Measurements from ENCODE around the gene ASMTL.
"Not testable (repeated sequence)": the region's sequence is repeated elsewhere in the genome, so short reads cannot be mapped to it uniquely, and the experiment has no call there.

Gene ASMTL

DNA sequence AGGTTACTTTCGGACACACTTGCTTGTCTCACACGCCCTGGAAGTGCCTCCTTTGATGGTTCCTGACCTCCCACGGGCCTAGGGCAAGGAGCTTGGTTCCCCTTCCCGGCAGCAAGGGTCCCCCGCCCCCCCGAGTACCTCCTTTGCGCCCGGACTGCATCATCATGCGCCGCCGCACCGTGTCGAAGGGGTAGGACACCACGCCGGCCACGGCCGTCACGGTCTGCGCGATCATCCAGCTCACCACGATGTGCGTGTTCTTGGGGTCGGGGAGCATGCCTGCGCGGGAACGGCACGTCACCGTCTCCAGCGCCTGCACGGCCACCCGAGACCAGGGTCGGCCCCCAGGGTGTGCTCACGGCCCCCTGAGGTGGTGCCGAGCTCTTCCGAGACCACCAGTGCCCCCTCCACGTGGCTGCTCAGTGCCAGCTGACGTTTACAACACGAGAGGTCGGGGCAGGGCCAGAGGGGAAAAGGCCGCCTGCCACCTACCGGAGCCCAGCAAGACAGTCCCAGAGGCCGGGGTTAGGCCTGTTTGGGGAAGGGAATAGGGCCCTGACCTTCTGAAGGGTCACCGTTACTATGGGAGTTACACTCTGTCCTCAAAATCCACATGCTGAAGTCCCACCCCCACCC lies 65.5 kb downstream of the ASMTL start:
- DNase-seq (ENCODE audit: low spot score) = no peak

DNA sequence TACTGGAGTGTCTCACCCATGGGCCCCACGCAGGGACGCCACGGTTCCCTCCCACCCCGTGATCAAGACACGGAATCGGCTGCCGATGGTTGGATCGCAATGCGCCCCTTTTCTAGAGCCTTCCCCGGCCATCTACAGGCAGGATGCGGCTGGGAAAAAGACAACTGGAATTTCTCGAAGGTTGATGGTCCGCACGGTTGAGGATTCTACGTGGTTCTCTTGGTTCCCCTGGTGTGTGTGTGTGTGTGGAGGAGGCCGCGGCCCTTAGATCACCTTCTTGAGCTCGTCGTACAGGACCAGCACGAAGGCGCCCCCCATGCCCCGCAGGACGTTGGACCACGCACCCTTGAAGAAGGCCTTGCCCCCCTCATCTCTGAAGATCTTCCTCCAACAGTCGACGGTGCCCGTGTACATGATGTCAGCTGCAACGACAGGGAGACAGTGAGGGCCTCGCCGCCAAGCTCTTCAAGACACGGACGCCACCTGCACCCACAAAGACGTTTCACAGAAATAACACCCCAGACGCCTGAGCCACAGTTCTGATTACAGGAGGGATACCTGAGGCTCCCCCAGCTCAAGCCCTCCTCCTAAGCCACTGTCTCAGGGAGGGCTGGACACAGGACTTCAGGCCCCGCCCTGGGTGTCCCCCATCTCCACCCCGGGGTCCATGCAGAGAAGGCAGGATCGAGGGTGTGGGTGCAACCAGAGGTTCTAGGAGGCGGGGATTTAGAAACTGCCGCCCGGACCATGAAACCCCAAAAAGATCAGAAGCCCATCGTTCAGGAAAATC lies 66.2 kb downstream of the ASMTL start:
- DNase-seq (ENCODE audit: low spot score) = no peak

DNA sequence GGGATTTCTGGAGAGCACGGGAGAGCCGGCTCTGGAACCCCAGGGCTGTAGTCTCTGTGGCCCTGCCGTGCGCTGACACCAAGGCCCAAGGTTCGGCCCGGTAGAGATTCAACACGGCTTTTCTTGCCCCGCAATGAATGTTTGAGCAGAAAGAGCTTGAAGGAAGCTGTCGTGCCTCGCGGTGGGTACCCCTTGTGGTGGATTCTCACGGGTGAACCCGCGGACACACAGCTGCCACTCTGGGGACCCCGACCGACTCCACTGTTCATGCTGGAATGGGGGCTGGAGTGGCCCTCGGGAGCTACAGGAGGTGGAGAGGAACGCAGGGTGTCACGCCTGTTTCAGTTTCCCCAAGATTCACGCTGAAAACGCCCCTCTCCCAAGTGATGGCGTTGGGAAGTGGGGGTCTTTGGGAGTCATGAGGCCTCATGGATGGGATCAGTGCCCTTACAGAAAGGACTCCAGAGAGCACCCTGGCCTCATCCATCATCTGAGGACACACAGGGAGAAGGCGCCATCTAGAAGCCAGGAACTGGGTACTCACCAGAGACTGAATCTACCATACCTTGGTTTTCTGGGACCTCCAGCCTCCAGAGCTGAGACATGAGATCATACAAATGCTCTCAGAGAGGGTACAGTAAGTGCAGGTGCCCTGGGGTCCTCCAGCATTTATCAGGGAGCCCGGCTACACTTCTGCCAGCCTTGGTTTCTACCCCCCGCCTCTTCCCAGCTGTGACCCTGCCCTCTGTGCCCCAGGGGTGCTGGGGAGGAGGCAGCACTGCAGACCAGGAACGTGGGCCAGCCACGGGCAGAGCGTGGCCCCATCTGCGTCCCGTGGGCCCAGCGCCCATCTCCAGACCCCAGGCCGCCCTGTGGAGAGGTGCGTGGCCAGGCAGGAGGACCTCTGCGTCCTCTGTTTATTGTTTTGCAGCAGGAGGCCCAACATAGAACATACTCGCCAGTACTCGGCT lies 67.2 kb downstream of the ASMTL start:
- no peak for DNase-seq (ENCODE audit: low spot score)

DNA sequence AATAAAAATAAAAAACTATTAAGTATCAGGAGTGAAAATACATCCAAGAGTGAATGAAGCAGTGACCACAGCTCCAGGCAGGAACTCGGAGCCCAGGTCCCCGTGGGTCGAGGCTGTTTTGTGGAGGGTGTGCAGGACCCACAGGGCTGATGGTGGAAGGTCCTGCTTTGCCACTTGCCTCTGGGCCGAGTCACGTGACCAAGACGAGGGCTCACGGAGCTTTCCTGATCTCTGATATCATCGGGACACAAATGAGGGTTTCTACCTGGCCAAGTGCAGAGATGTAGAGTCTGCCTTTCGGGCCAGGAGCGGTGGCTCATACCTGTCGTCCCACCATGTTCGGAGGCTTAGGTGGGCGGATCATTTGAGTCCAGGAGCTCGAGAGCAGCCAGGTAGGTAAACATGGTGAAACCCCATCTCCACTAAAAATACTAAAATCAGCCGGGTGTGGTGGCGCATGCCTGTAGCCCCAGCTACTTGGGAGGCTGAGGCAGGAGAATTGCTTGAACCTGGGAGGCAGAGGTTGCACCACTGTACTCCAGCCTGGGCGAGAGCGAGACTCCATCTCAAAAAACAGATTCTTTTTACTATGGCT lies 68.0 kb downstream of the ASMTL start:
- DNase-seq (ENCODE audit: low spot score) = no peak

DNA sequence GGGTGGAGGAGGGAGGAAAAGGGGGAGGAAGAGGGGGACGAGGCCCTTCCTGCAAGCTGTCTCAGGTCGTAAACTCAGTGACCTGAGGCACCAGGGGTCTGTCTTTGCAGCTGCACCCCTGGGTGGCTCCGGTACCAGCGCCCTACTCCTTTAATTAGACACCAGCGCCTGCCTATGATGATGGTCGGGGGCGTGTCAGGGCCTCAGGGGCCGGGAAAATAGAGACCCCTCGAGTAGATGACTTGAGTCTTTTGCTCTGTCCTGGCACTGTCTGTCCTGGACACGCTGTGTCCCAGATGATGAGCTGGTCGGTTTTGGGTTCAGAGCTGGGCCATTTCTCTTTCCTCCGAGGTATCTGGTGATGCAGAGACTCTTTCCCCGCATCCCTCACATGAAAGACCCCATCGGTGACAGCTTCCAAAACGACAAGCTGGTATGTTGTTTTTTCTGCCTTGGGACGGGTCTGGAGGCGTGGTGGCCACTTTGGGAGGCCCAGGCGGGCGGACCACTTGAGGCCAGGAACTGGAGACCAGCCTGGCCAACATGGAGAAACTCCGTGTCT lies 72.0 kb downstream of the ASMTL start:
- no peak for DNase-seq (ENCODE audit: low spot score)

DNA sequence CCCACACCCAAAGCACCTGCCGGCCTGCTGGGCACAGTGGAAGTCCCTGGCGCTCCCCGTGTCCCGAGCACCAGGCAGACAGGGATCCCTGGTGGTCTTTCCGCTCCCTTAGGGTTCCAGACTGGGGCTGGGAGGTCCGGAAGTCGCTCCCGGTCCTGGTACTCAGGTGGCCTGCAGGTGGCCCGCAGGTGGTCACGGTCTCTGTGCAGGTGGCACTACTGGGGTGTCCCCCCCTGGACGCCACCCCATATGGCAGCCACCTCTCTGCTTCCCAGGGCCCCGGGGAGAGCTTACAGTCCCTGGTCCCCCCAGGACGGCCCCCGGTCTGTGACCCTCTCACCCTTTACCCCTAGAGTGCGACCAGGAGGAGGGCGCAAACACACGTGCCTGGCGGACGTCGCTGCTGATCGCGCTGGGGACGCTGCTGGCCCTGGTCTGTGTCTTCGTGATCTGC lies 74.4 kb downstream of the ASMTL start:
- no peak for DNase-seq (ENCODE audit: low spot score)

DNA sequence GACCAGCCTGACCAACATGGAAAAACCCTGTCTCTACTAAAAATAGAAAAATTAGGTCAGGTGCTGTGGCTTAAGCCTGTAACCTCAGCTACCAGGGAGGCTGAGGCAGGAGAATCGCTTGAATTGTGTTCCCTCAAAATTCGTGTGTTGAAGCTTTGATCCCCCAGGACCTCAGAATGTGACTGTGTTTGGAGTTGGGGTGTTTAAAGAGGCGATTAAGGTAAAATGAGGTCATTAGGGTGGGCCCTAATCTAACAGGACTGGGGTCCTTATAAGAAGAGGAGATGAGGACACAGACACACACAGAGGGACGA lies 84.4 kb downstream of the ASMTL start:
- DNase-seq (ENCODE audit: low spot score) = no peak

DNA sequence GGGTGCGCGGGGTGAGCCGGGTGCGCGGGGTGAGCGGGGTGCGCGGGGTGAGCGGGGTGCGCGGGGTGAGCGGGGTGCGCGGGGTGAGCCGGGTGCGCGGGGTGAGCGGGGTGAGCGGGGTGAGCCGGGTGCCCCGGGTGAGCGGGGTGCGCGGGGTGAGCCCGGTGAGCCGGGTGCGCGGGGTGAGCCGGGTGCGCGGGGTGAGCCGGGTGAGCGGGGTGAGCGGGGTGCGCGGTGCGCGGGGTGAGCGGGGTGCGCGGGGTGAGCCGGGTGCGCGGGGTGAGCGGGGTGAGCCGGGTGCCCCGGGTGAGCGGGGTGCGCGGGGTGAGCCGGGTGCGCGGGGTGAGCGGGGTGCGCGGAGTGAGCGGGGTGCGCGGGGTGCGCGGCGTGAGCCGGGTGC lies 86.3 kb downstream of the ASMTL start:
- not testable (repeated sequence) for DNase-seq (ENCODE audit: low spot score)

DNA sequence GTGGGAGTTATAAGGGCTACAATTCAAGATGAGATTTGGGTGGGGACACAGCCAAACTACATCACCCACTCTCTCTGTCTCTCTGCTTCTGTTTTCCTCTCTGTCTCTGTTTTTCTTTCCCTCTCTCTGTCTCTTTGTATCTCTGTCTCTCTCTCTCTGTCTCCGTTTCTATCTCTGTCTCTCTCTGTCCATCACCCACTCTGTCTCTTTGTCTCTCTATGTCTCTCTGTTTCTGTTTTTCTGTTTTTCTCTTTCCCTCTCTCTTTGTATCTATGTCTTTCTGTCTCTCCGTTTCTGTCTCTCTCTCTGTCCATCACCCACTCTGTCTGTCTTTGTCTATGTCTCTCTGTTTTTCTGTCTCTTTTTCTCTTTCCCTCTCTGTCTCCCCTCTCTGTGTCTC lies 90.8 kb downstream of the ASMTL start:
- no peak for DNase-seq (ENCODE audit: low spot score)

DNA sequence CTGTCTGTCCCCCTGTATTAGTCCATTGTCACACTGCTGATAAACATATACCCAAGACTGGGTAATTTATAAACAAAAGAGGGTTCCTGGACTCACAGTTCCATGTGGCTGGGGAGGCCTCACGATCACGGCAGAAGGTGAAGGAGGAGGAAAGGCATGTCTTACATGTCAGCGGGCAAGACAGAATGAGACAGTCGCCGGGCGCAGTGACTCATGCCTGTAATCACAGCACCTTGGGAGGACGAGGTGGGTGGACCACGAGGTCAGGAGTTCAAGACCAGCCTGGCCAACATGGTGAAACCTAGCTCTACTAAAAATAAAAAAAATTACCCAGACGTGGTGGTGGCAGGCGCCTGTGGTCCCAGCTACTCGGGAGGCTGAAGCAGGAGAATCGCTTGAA lies 91.4 kb downstream of the ASMTL start:
- DNase-seq (ENCODE audit: low spot score) = no peak

DNA sequence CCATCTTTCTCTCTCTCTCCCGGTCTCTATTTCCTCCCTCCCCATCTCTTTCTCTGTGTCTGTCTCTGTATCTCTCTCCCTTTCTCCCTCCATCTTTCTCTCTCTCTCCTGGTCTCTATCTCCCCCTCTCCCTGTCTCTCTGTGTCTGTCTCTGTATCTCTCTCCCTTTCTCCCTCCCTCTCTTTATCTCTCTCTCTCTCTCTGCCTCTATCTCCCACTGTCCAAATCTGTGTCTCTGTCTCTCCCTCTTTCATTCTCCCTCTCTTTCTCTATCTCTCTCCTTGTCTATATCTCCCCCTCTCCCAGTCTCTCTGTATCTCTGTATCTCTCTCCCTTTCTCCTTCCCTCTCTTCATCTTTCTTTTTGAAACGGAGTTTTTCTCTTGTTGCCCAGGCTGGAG lies 92.5 kb downstream of the ASMTL start:
- DNase-seq (ENCODE audit: low spot score) = no peak

DNA sequence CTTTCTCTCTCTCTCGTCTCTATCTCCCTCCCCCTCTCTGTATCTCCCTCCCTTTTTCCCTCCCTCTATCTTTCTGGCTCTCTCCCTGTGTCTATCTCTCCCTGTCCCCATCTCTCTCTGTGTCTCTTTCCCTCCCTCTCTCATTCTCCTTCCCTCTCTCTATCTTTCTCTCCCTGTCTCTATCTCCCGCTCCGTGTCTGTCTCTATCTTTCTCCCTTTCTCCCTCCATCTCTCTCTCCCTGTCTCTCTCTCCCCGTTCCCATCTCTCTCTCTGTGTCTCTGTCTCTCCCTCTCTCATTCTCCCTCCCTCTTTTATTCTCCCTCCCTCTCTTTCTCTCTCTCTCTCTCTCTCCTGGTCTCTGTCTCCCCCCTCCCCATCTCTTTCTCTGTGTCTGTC lies 93.2 kb downstream of the ASMTL start:
- no peak for DNase-seq (ENCODE audit: low spot score)

DNA sequence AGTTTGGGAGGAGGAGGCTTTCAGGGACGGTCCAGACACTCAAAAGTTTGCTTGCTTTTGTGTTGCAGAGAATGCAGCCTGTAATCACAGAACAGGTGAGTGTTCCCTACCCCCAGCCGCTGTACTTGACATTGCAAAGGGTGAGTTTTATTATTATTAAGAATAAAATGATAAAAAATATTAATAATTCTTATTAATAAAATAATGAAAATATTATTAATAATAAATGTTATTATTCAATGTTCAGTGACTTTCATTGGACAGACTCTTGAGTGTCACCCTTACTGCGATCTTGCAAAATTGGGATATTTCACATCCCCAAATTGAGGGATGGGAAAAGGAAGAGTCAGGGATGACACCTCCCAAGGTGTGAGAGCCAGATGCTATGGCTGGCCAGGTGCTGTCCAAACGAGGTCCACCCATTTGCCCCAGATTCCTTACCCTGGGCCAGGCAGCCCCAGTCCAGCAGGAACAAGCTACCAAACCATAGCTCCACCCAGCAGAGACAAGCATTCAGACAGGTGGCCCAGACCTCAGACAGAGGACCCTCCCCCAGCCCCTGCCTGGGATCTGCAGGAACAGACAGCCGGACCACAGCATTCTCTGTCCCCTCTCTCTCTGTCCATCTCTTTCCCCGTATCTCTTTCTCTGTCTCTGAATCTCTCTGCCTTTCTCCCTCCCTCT lies 93.8 kb downstream of the ASMTL start:
- DNase-seq (ENCODE audit: low spot score) = no peak

DNA sequence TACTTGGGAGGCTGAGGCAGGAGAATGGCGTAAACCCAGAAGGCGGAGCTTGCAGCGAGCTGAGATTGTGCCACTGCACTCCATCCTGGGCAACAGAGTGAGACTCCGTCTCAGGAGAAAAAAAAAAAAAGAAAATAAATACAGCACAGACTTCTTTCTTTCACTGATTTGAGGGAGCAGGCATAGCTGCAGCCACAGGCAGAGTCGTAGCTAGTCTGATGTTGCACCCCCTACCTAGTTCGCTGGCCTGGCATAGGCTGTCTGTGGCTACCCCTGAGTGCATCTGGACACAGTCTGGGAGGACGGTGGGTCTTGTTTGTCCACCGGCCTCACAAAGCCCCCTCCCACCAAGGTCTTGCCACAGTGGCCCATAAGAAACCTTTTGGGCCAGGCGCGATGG lies 94.7 kb downstream of the ASMTL start:
- no peak for DNase-seq (ENCODE audit: low spot score)

DNA sequence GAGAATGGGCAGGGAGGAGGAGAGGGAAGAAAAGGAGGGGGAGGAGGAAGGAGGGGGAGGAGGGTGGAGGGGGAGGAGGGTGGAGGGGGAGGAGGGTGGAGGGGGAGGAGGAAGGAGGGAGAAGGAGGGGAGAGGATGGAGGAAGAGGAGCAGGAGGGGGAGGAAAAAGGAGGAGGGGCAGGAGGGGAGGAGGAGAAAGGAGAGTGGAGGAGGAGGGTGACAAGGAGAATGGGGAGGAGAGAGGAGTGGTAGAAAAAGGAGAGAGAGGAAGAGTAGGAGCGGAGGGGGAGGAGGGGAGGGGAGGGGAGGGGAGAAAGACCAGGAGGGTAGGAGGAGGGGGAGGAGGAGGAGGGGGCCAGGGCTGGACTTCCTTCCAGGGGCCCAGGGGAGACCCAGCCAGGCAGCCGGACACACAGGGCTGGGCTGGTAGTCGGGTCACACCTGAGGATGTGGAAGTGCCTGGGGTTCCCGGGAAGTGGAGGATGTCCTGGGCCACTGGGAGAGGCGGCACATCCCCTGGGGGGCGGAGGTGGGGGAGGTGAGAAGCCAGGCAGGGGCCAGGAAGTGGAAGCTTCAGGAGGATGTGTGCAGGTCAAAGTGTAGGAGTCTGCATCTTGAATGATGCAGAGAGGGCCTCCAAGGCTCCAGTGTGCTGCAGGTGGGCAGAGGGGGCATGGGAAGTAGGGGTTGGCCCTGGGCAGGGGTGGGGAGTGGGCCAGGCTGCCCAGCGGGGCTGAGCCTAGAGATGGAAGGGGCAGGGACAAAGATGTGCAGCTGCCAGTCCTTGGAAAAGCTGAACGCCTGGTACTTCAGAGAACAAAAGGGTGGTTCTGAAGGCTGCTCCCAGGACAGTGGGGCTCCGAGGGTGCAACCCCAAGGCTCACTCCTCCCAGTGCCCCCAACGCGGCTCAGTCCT lies 97.3 kb downstream of the ASMTL start:
- no peak for DNase-seq (ENCODE audit: low spot score)

DNA sequence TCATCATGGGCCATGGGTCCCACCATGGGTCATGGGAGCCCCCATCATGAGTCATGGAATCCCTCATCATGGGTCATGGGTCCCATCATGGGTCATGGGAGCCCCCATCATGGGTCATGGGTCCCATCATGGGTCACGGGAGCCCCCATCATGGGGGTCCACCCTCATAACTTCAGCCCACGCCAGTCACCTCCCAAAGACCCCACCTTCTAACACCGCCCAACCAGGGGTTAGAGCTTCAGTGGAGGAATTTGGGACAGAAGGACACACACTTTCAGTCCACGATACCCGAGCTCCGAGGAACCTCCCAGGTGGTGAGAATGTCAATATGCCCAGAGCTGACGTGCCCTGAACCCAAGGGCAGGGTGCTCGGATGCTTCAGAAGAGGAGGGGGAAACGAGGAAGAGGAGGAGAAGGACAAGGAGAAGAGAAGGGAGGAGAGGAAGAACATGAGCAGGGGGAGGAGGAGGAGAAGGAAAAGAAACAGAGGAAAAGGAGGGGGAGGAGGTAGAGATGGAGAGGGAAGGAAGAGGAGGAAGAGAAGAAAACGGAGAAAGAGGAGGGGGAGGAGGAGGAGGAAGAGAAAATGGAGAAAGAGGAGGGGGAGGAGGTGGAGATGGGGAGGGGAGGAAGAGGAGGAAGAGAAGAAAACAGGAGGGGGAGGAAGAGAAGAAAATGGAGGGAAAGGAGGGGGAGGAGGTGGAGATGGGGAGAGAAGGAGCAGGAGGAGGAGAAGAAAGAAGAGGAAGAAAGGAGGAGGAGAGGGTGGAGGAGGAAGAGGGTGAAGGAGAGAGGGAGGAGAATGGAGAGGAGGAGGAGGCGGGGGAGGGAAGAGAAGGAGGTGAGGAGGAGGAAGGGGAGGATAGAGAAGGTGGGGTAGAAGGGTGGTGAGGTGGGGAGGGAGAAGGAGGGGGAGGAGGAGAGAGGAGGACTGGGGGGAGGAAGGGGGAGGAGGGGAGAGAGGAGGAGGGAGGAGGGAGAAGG lies 98.4 kb downstream of the ASMTL start:
- no peak for DNase-seq (ENCODE audit: low spot score)

Data from COLO829 (cell line).